AG09309 (cell line): Measurements from ENCODE around the gene NGF.
A peak's percentile ranks its signal among the peaks of the same experiment; 100 is the strongest.

Source experiments
- DNase-seq: peaks from one replicate; pipeline ENCODE4 v3.0.0-alpha.2; 2010; ENCODE audit warnings: low read depth
- H3K4me3 ChIP-seq: 2 replicates; pipeline ENCODE4 v1.5.1; 2011; ENCODE audit warnings: mild to moderate bottlenecking, low read depth, low read length, moderate library complexity; ENCODE audit not compliant: control insufficient read depth
- CTCF ChIP-seq: IDR thresholded peaks from 2 replicates; pipeline ENCODE4 v1.5.1; 2011; ENCODE audit warnings: mild to moderate bottlenecking, low read depth, low read length, inconsistent platforms; ENCODE audit not compliant: insufficient read depth, control insufficient read depth; ENCODE audit errors: missing control alignments

Gene NGF

GRCh38 chr1:115301438-115302020 lies 36.5 kb downstream of the NGF start:
- H3K4me3 ChIP-seq, result no peak overlapping the region
- no peak for TF ChIP-seq CTCF
- no peak for DNase-seq

DNA sequence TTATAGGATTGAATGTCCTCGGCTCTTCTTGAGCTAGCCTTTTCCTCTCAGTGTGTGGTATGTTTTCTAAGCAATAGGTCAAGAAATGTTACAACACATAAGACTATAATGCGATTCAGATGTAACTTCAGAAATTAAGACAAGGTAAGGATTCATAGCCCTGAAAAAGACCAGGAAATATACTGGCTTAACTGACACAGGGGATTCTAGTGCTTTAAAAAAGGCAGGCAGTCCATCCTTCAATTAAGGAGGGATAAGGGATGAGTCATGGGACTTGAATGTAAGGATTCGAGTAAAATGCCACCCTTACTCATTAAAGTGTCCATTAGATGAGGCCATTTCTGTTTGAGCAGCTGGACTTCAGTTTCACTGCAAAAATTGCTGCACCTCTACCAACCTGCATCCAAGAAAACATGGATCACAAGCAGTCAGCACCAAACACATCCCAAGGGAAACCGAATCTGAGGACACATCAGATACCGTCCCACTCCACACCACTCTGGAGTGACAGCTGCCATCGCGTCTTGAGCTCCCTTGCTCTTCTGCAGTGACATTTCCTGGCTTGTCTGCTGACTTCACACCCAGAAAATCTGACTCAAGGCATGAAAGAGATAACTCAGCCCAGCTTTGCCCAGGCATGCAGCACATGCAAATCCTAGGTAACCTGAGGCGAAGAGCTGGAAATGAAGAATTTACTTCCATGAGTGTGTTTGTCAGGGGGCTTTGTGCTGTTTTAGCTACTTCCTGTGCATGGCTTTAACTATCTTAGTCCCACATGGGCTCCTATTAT lies 37.8 kb downstream of the NGF start:
- no peak for DNase-seq
- TF ChIP-seq CTCF, result no peak
- no peak overlapping the region for H3K4me3 ChIP-seq

- H3K4me3 ChIP-seq, result no peak overlapping the region
- TF ChIP-seq CTCF, result no peak
- no peak for DNase-seq
Observed at GRCh38 chr1:115299266-115299665, 38.8 kb downstream of the NGF start.

DNA sequence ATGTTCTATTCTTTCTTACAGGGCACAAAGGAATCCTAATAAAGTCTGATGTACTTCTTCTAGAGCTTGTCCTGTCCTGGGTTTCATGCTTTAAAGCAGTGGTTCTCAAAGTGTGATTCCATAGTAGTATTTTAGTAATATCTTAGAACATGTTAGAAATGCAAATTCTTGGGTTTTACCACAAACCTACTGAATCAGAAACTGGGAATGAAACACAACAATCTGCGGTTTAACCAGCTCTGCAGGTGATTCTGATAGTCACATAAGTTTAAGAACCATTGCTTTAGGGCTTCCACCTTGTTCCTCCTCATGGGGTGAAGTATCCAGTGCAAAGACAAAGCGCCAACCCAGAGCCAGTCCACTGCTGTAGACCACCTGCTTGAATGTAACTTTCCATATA lies 41.1 kb downstream of the NGF start:
- peak; percentile 27 for DNase-seq
- H3K4me3 ChIP-seq, result no peak overlapping the region
- no peak for TF ChIP-seq CTCF

DNA sequence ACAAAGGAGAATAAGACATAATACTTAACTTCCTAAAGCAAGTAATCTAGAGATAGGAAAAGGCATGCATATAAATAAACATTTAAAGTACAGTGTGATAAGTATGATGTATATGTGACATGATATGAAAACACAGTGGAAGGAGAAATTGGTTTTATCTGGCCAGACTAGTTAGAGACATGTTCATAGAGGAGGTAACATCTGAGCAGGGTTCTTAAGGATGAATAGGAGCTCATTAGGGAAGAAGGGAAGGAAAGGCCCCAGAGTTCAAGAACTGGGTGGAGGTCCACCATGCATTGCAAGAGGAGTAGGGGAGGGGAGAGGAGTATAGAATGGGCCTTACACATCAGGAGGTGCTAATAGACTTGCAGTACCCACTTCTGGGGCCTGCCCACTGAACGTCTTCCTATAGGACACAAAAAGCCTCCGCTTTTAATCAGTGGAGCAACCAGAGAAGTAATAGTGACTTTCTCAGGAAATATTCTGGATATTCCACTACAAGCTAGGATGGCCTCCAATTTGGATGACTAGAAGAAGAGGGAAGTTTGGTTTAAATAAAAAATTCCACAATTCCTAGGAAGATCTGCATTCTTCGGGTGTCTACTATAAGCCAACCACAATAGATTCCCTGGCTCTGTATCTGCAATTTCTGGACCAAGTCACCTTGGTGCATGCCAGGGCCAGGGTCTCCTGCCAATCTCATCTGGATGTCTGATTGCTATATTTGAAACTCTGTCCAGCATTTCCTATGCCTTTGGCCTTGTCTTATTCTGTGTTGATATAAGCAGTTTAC lies 41.9 kb downstream of the NGF start:
- no peak overlapping the region for H3K4me3 ChIP-seq
- DNase-seq, result no peak
- TF ChIP-seq CTCF, result no peak

DNA sequence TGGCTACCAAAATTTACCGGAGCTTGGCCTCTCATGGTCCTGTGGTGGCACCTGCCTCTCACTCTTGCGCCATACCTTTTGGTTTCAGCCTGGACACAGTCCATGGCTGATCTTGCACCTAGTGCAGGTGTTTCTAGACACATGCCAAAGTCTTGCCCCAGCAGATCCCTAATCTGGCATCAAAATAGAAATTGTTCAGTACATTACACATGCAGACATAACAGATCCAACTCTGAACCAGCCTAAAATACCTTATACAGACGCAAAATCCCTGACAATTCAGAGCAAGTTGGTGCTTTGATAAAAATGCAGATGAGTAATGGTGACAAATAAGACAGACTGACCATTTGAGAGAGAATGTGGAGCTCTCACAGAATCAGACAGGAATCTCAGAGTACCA lies 44.1 kb downstream of the NGF start:
- DNase-seq, result no peak
- no peak for TF ChIP-seq CTCF
- no peak overlapping the region for H3K4me3 ChIP-seq
